ENCODE measurements around the gene LRP5.

LRP5 gene

DNA sequence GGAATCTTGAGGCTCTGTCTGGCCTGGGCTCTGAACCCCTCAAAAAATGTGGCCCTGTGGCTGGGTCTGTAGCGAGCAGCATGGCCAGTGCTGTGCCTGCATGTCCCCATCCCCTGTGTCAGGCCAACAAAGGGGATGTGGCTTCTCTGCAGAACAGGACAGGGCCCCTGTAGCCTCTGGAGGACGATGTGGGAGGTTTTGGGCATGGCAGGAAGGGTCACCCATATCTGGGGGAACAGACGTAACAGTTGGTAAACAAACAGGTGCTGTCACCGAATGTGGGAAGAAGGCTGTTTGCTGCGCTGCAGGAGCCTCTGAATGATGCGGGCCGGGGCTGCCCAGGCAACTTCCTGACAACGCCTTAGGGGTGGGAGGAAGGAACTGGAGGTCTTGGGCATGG, 35.0 kb downstream of the LRP5 start:
- no peak overlapping the region for H3K4me3 Mint-ChIP-seq
- H3K27me3 Mint-ChIP-seq (ENCODE audit: low read depth) = no peaks in the 10 kb centered on the region
- H3K27ac Mint-ChIP-seq = no peak overlapping the region
- peaks cover 7% of the 10 kb centered on the region for H3K9me3 Mint-ChIP-seq
- peaks cover 2% of the 10 kb centered on the region for H3K4me1 Mint-ChIP-seq (ENCODE audit: low read depth)
- H3K36me3 Mint-ChIP-seq (ENCODE audit: low read depth) = peaks cover 6% of the 10 kb centered on the region
- DNase-seq (ENCODE audit: low spot score) = no peak

DNA sequence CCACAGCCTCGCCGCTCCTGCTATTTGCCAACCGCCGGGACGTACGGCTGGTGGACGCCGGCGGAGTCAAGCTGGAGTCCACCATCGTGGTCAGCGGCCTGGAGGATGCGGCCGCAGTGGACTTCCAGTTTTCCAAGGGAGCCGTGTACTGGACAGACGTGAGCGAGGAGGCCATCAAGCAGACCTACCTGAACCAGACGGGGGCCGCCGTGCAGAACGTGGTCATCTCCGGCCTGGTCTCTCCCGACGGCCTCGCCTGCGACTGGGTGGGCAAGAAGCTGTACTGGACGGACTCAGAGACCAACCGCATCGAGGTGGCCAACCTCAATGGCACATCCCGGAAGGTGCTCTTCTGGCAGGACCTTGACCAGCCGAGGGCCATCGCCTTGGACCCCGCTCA, 35.5 kb downstream of the LRP5 start:
- Mint-ChIP-seq H3K36me3 (ENCODE audit: low read depth) (peaks cover 6% of the 10 kb centered on the region), H3K9me3 (peaks cover 7% of the 10 kb centered on the region), H3K27me3 (ENCODE audit: low read depth) (no peaks in the 10 kb centered on the region), H3K4me3 (no peak overlapping the region), H3K4me1 (ENCODE audit: low read depth) (peaks cover 2% of the 10 kb centered on the region), H3K27ac (no peak overlapping the region)
- no peak for DNase-seq (ENCODE audit: low spot score)

DNA sequence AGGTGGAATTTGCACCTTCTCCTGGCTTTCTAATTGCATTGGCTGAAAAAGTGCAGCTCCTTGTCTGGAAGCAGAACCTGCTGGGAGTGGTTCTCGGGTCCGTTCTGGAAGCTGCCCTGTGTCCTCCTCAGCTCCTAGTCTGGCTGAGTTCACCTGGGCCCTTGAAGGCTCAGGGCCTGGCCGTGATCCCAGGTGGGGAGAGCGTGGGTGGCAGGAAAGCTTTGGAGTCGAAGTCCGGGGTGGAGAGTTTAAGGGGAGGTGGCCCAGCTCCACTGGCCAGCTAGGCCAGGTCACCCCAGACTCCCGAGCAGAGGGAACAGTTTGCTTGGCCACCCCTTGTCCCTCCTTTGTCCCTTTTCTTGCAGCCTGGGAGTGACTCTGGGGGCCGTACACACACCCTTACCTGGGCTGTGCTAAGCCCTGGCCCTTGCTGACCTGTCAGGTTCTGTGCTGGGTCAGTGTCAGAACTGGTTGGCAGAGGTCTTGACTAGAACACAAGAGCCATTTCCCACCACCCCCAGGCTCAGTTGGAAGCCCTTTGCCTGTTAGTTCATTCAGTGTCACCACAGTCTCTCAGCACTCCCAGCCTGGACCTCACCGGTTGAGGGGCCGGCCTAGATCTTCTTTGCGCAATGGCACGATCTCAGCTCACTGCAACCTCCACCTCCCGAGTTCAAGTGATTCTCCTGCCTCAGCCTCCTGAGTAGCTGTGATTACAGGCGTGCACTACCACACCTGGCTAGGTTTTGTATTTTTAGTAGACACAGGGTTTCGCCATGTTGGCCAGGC, 37.3 kb downstream of the LRP5 start:
- Mint-ChIP-seq H3K4me1 (ENCODE audit: low read depth) (peaks cover 2% of the 10 kb centered on the region), H3K27ac (no peak overlapping the region), H3K9me3 (peaks cover 7% of the 10 kb centered on the region), H3K36me3 (ENCODE audit: low read depth) (peaks cover 6% of the 10 kb centered on the region), H3K27me3 (ENCODE audit: low read depth) (no peaks in the 10 kb centered on the region), H3K4me3 (no peak overlapping the region)
- no peak for DNase-seq (ENCODE audit: low spot score)

DNA sequence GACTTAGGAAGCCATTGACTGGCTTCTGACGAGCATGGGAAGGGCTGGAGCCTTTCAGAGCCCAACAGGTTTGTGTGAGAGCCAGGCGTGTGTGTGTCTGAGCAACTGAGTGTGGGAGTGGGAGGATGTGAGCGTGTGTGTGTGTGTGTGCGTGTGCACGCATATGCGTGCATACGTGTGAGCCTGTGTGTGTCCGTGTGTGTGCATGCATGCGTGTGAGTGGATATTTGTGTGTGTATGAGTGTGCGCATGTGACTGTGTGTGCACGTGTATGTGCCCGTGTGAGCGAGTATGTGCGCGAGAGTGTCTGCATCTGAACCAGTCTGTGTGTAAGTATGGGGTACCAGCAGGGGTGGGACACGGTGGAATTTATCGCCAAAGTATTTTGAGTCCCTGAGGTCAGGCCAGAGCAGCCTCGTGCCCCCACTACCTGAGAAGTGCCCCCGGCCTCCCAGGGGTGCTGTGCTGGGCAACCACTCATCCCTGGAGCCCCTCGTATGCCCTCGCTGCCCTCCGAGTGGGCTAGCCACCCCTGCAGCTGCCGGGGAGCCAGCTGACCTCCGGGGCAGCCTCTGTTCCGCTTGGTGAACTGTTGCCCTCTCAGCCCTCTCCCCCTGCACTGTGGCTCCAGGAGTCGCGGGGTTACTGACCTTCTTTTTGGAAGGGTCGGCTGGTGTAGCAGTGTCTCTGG, 38.5 kb downstream of the LRP5 start:
- Mint-ChIP-seq H3K4me1 (ENCODE audit: low read depth) (peaks cover 2% of the 10 kb centered on the region), H3K4me3 (no peak overlapping the region), H3K36me3 (ENCODE audit: low read depth) (peaks cover 2% of the 10 kb centered on the region), H3K27ac (no peak overlapping the region), H3K27me3 (ENCODE audit: low read depth) (no peaks in the 10 kb centered on the region), H3K9me3 (peaks cover 2% of the 10 kb centered on the region)
- no peak for DNase-seq (ENCODE audit: low spot score)

DNA sequence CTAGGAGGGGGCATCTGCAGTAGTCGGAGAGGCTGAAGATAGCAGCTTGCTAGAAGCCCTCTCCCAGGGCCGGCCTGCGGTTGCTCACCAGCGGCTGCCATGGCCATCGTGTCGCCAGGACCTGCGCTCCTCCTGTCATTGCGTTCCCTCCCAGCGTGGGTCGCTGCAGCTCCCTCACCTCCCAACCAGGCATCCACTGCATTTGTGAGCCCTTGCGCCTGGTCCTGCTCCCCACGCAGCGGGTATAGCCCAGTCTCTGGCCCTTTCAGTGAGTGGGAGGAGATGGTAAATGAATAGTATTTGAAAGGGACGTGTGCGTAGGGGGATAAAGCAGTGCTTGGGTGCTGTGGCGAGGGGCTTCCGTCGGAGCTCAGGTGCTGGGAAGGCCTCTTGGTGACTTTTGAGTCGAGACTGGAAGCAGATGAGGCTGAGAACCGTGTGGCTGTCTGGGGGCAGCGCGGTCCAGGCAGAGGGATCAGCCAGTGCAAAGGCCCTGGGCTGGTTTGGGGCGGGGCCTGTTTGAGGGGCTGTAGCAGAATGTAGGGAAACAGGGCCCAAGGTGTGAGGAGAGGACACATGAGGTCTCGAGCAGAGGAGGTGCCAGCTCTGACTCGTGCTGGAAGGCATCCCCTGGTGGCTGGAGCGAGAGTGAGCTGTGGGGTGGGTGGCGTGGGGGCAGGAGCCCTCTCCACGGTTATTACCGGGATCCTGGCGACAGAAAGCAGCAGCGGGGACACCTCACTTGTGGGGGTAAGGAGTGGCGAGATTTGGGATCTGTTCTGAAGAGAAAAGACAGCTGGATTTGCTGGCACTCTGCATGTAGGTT, 39.3 kb downstream of the LRP5 start:
- Mint-ChIP-seq H3K36me3 (ENCODE audit: low read depth) (no peaks in the 10 kb centered on the region), H3K27me3 (ENCODE audit: low read depth) (no peaks in the 10 kb centered on the region), H3K9me3 (no peaks in the 10 kb centered on the region), H3K4me3 (no peak overlapping the region), H3K27ac (no peak overlapping the region), H3K4me1 (ENCODE audit: low read depth) (no peaks in the 10 kb centered on the region)
- no peak for DNase-seq (ENCODE audit: low spot score)

DNA sequence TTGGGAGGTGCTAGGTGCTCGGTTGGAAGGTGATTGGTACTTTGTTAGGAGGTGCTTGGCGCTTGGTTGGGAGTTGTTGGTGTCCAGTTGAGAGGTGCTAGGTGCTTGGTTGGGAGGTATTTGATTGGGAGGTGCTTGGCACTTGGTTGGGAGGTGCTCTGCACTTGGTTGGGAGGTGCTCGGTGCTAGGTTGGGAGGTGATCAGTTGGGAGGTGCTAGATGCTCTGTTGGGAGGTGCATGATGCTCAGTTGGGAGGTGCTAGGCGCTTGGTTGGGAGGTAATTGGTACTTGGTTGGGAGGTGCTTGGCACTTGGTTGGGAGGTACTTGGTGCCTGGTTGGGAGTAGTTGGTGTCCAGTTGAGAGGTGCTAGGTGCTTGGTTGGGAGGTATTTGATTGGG, 40.2 kb downstream of the LRP5 start:
- no peak overlapping the region for H3K4me3 Mint-ChIP-seq
- H3K36me3 Mint-ChIP-seq (ENCODE audit: low read depth) = no peaks in the 10 kb centered on the region
- DNase-seq (ENCODE audit: low spot score) = no peak
- no peak overlapping the region for H3K27ac Mint-ChIP-seq
- no peaks in the 10 kb centered on the region for H3K4me1 Mint-ChIP-seq (ENCODE audit: low read depth)
- H3K27me3 Mint-ChIP-seq (ENCODE audit: low read depth) = no peaks in the 10 kb centered on the region
- H3K9me3 Mint-ChIP-seq = no peaks in the 10 kb centered on the region

DNA sequence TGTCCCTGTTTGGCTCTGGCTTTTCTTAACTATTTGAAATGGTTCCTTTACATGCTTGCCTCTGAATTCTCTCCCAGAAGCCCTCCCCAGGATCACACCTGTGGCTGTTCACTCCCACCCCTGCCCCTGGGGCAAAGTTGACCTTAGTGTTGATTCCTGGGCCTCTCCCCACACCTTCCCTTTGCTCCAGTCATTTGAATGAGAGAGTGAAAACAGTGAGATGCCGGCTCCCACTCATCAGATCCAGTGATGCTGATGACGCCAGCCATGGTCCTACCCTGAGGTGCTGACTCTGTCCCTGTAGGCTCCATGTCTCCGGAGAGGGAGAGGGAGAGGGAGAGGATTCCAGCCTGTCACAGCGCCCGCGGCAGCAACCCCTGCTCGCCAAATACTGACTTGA, 40.7 kb downstream of the LRP5 start:
- Mint-ChIP-seq H3K27ac (no peak overlapping the region), H3K9me3 (no peaks in the 10 kb centered on the region), H3K36me3 (ENCODE audit: low read depth) (no peaks in the 10 kb centered on the region), H3K27me3 (ENCODE audit: low read depth) (no peaks in the 10 kb centered on the region), H3K4me1 (ENCODE audit: low read depth) (no peaks in the 10 kb centered on the region), H3K4me3 (no peak overlapping the region)
- no peak for DNase-seq (ENCODE audit: low spot score)

DNA sequence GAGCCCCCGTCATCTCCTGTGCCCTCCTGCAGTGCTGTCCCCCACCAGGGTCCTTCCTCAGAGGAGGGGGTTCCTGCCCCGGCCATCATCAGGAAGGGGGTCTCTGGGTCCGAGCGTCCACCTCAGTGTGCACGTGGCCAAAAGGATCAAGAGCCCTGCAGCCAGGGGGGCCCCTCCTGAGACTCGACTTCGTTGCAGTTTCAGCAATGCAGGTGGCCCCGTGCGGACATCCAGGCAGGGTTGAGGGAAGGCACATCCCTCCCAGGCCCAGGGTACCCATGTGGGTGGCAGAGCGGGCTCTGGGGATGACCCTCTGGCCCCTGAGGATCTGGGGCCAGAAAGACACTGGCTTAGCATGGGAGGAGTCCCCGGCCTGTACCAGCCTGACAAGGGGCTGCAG, 41.3 kb downstream of the LRP5 start:
- H3K27me3 Mint-ChIP-seq (ENCODE audit: low read depth) = no peaks in the 10 kb centered on the region

DNA sequence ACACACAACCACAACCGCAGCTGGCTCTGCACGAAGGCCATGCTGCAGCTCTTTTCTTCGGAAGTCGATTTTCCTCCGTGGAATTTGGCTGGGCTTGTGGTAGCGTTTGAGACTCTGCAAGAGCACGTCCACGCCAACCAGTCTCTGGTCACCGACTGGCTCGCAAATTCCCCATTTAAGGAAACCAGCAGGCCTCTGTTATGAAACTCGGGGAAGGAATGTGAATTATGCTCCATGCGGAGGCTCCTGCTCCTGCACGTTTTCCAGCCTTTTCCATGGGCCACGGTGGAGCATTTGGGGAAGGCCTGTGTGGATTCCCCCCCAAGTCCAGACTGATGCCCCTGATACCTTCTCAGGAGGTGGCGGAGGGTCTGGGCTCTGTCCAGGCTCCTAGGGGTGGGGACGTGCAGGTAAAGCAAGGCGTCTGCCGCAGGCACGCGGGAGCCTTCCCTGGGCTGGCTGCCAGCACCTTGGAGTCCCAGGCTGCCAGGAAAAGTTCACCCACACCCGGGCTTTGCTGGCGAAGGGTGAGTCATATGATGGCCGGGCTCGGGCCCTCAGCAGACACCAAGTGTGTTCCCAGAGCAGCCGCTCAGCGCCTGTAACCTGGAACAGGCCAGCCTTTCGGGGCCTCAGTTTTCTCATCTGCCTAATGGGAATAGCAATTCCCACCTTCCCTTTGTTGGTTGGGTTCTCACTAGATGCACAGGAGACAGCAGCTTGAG, 41.9 kb downstream of the LRP5 start:
- H3K4me1 Mint-ChIP-seq (ENCODE audit: low read depth) = no peaks in the 10 kb centered on the region
- peaks cover 2% of the 10 kb centered on the region for H3K36me3 Mint-ChIP-seq (ENCODE audit: low read depth)
- no peaks in the 10 kb centered on the region for H3K9me3 Mint-ChIP-seq
- no peak for DNase-seq (ENCODE audit: low spot score)
- H3K4me3 Mint-ChIP-seq = no peak overlapping the region
- no peaks in the 10 kb centered on the region for H3K27me3 Mint-ChIP-seq (ENCODE audit: low read depth)
- H3K27ac Mint-ChIP-seq = no peak overlapping the region

More for the DNA sequence above, 41.3 kb downstream of the LRP5 start:
- DNase-seq (ENCODE audit: low spot score) = no peak
- H3K27ac Mint-ChIP-seq = no peak overlapping the region
- H3K36me3 Mint-ChIP-seq (ENCODE audit: low read depth) = no peaks in the 10 kb centered on the region
- no peak overlapping the region for H3K4me3 Mint-ChIP-seq
- H3K4me1 Mint-ChIP-seq (ENCODE audit: low read depth) = no peaks in the 10 kb centered on the region
- no peaks in the 10 kb centered on the region for H3K9me3 Mint-ChIP-seq

DNA sequence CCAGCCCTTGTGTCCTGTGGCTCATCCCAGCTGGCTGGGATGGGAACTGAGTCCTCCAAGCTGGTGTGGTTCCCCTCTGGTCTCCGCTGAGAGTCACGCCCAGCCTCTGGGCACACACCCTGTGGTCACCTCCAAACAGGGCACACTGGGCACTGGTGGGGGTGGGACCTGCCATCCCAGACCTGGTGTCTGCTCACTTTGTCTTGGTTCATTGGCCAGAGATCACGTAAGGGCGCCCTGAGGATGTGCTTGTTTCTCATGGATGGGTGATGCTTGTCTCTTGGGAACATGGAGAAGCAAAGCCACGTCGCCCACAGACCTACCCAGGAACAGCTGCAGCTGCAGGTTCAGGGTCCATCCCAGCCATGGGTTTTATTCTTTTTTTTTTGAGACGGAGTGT, 43.1 kb downstream of the LRP5 start:
- no peaks in the 10 kb centered on the region for H3K27me3 Mint-ChIP-seq (ENCODE audit: low read depth)
- DNase-seq (ENCODE audit: low spot score) = no peak
- H3K27ac Mint-ChIP-seq = no peak overlapping the region
- no peaks in the 10 kb centered on the region for H3K4me1 Mint-ChIP-seq (ENCODE audit: low read depth)
- no peak overlapping the region for H3K4me3 Mint-ChIP-seq
- peaks cover 3% of the 10 kb centered on the region for H3K36me3 Mint-ChIP-seq (ENCODE audit: low read depth)
- H3K9me3 Mint-ChIP-seq = no peaks in the 10 kb centered on the region

DNA sequence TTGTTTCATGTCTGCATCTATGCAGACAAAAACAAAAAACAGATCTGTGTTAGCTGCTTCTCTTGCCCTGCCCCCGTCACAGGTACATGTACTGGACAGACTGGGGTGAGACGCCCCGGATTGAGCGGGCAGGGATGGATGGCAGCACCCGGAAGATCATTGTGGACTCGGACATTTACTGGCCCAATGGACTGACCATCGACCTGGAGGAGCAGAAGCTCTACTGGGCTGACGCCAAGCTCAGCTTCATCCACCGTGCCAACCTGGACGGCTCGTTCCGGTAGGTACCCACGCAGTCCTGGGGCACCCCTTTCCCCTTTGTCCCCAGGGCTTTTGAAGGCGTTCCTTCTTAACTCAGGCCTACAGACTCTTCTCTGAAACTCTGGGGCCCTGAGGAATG, 45.2 kb downstream of the LRP5 start:
- no peak for DNase-seq (ENCODE audit: low spot score)
- Mint-ChIP-seq H3K4me3 (no peak overlapping the region), H3K4me1 (ENCODE audit: low read depth) (no peaks in the 10 kb centered on the region), H3K9me3 (no peaks in the 10 kb centered on the region), H3K27me3 (ENCODE audit: low read depth) (no peaks in the 10 kb centered on the region), H3K36me3 (ENCODE audit: low read depth) (peaks cover 3% of the 10 kb centered on the region), H3K27ac (no peak overlapping the region)

DNA sequence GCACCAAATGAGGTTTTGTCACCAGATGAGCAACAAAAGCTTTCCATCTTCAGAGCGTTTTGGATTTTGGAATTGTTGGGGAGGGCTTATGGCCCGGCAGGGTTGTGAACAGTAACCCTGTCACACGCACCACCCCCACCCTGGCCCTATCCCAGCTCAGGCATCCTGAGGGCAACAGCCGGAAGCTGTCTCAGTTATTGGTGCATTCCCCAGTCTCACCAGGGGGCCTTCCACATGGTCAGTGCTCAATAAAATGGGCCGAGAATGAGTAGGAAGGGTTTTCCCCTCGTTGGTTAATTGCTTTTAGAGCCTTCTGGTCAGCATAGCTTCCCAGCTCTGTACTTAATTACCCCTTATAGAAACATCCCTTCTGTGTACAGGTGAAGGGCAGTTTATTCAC, 46.0 kb downstream of the LRP5 start:
- DNase-seq (ENCODE audit: low spot score) = no peak
- no peaks in the 10 kb centered on the region for H3K9me3 Mint-ChIP-seq
- peaks cover 3% of the 10 kb centered on the region for H3K36me3 Mint-ChIP-seq (ENCODE audit: low read depth)
- H3K4me3 Mint-ChIP-seq = no peak overlapping the region
- no peaks in the 10 kb centered on the region for H3K27me3 Mint-ChIP-seq (ENCODE audit: low read depth)
- no peak overlapping the region for H3K27ac Mint-ChIP-seq
- H3K4me1 Mint-ChIP-seq (ENCODE audit: low read depth) = no peaks in the 10 kb centered on the region

DNA sequence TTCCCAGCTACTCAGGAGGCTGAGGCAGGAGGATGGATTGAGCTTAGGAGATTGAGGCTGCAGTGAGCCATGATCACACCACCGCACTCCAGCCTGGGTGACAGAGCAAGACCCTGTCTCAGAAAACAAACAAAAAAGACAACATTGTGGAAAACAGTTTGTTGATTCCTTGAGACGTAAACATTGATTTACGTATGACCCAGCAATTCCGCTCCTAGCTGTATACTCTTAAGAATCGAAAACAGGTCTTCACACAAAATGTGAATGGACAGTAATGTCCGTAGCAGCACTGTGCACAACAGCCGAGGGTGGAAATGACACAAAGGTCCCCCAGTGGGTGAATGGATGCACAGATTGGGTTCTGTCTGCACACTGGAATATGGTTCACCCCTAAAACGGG, 49.3 kb downstream of the LRP5 start:
- Mint-ChIP-seq H3K9me3 (no peaks in the 10 kb centered on the region), H3K36me3 (ENCODE audit: low read depth) (peaks cover 3% of the 10 kb centered on the region), H3K27me3 (ENCODE audit: low read depth) (no peaks in the 10 kb centered on the region), H3K4me1 (ENCODE audit: low read depth) (peaks cover 5% of the 10 kb centered on the region), H3K27ac (no peak overlapping the region), H3K4me3 (no peak overlapping the region)
- no peak for DNase-seq (ENCODE audit: low spot score)
